ENCODE measurements around the gene KLF2.
"Not testable (repeated sequence)": the region's sequence is repeated elsewhere in the genome, so short reads cannot be mapped to it uniquely, and the experiment has no call there.

Gene KLF2

GRCh38 chr19:16305060-16305459, 19.6 kb upstream of the KLF2 start:
- not testable (repeated sequence) for H3K4me3 ChIP-seq (ENCODE audit: low read depth, low read length); DNase-seq (ENCODE audit: low read depth)

GRCh38 chr19:16306728-16307402, 17.8 kb upstream of the KLF2 start:
- no peak overlapping the region for H3K4me3 ChIP-seq (ENCODE audit: low read depth, low read length)
- DNase-seq (ENCODE audit: low read depth) = no peak

- no peak for DNase-seq (ENCODE audit: low read depth)
- H3K4me3 ChIP-seq (ENCODE audit: low read depth, low read length) = no peak overlapping the region
Measured at GRCh38 chr19:16308081-16308480, 16.5 kb upstream of the KLF2 start.

- DNase-seq (ENCODE audit: low read depth) = no peak
- H3K4me3 ChIP-seq (ENCODE audit: low read depth, low read length) = no peak overlapping the region
Measured at GRCh38 chr19:16309643-16310042, 15.0 kb upstream of the KLF2 start.

- no peak overlapping the region for H3K4me3 ChIP-seq (ENCODE audit: low read depth, low read length)
- DNase-seq (ENCODE audit: low read depth) = peak; percentile 96
Measured at GRCh38 chr19:16315825-16316505, 8.7 kb upstream of the KLF2 start.

- DNase-seq (ENCODE audit: low read depth) = no peak
- H3K4me3 ChIP-seq (ENCODE audit: low read depth, low read length) = no peak overlapping the region
Measured at GRCh38 chr19:16316506-16316882, 8.1 kb upstream of the KLF2 start.

GRCh38 chr19:16319481-16319880, 5.1 kb upstream of the KLF2 start:
- DNase-seq (ENCODE audit: low read depth) = peak; percentile 34
- no peak overlapping the region for H3K4me3 ChIP-seq (ENCODE audit: low read depth, low read length)

GRCh38 chr19:16320987-16321386, 3.6 kb upstream of the KLF2 start:
- no peak for DNase-seq (ENCODE audit: low read depth)
- H3K4me3 ChIP-seq (ENCODE audit: low read depth, low read length) = no peak overlapping the region

- no peak for DNase-seq (ENCODE audit: low read depth)
- H3K4me3 ChIP-seq (ENCODE audit: low read depth, low read length) = peak overlapping the region; percentile 64
Measured at GRCh38 chr19:16325161-16325527, 518 bp downstream of the KLF2 start.

GRCh38 chr19:16325641-16326400, 1.2 kb downstream of the KLF2 start:
- H3K4me3 ChIP-seq (ENCODE audit: low read depth, low read length) = peak overlapping the region; percentile 64

GRCh38 chr19:16326401-16327168, 2.0 kb downstream of the KLF2 start:
- no peak for DNase-seq (ENCODE audit: low read depth)
- peak overlapping the region; percentile 40 for H3K4me3 ChIP-seq (ENCODE audit: low read depth, low read length)

More at GRCh38 chr19:16325641-16326400, 1.2 kb downstream of the KLF2 start:
- DNase-seq (ENCODE audit: low read depth) = no peak

GRCh38 chr19:16327169-16327475, 2.5 kb downstream of the KLF2 start:
- DNase-seq (ENCODE audit: low read depth) = no peak
- no peak overlapping the region for H3K4me3 ChIP-seq (ENCODE audit: low read depth, low read length)

GRCh38 chr19:16327501-16327900, 2.9 kb downstream of the KLF2 start:
- no peak for DNase-seq (ENCODE audit: low read depth)

GRCh38 chr19:16327911-16328823, 3.5 kb downstream of the KLF2 start:
- peak; percentile 74 for DNase-seq (ENCODE audit: low read depth)
- H3K4me3 ChIP-seq (ENCODE audit: low read depth, low read length) = peak overlapping the region; percentile 8

More at GRCh38 chr19:16327501-16327900, 2.9 kb downstream of the KLF2 start:
- no peak overlapping the region for H3K4me3 ChIP-seq (ENCODE audit: low read depth, low read length)

- no peak overlapping the region for H3K4me3 ChIP-seq (ENCODE audit: low read depth, low read length)
- DNase-seq (ENCODE audit: low read depth) = no peak
Measured at GRCh38 chr19:16328824-16329482, 4.3 kb downstream of the KLF2 start.

GRCh38 chr19:16330368-16330801, 5.8 kb downstream of the KLF2 start:
- DNase-seq (ENCODE audit: low read depth) = peak; percentile 42
- no peak overlapping the region for H3K4me3 ChIP-seq (ENCODE audit: low read depth, low read length)

- no peak for DNase-seq (ENCODE audit: low read depth)
- H3K4me3 ChIP-seq (ENCODE audit: low read depth, low read length) = no peak overlapping the region
Measured at GRCh38 chr19:16330806-16331690, 6.4 kb downstream of the KLF2 start.
